Measurements from ENCODE around the gene AEBP1.

AEBP1 gene

DNA sequence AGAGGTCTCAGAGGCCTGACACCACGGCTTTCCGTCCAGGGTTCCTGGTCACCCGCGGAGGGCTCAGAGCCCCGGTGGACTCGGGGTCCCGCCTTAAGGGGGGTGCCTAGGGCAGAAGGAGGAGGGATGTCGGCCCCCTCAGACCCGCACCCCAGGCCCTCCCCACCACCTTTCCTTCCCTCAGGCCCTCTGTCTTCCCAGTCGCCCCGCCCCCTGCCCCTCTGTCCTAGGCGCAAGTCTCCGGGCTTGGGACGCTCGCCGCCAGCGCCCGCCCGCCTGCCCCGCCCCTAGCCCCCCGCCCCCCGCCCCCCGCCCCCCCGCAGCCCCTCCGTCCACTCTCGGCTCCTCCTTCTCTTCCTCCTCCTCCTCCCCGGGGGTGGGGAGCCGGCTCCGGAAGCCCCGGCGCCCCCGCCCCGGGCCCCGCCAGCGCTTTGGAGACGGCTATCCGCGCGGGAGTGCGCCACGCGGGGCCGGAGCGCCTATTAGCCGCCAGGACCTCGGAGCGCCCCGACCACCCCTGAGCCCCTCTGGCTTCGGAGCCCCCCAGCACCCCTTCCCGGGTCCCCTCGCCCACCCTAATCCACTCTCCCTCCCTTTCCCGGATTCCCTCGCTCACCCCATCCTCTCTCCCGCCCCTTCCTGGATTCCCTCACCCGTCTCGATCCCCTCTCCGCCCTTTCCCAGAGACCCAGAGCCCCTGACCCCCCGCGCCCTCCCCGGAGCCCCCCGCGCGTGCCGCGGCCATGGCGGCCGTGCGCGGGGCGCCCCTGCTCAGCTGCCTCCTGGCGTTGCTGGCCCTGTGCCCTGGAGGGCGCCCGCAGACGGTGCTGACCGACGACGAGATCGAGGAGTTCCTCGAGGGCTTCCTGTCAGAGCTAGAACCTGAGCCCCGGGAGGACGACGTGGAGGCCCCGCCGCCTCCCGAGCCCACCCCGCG lies at the start of gene AEBP1:
AEBP1 (plus strand) TSS at position 423 of the 937 bp plus-strand sequence; CDS start at position 744, 321 bp downstream.
- Histone ChIP-seq H3K9me3 (no peaks in the 10 kb centered on the region), H3K4me1 (no peaks in the 10 kb centered on the region), H3K36me3 (replicated peaks) (no peaks in the 10 kb centered on the region), H3K27me3 (ENCODE audit: low read depth) (no peaks in the 10 kb centered on the region), H3K4me3 (no peak within 1 kb of the TSS)
- no peak for DNase-seq (ENCODE audit: low spot score in 2 of 2)
- in situ Hi-C loops (cut with MboI; ENCODE audit: low sequenced_read_pairs) = no loop called here

DNA sequence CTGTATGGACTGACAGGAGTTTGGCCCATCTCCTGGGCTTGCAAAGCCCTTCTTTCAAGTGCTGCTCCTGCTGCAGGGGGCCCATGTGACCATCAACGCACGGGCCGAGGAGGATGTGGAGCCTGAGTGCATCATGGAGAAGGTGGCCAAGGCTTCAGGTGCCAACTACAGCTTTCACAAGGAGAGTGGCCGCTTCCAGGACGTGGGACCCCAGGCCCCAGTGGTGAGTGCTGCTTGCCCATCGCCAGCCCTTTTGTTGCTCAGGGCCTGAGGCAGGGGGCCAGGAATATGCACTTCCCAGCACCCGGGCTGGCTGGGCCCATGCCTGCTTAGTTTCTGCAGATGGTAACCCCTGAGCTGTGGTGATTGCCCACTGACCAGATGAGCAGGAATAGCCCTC lies 47.5 kb upstream of the AEBP1 start:
- peaks cover 87% of the 10 kb centered on the region for H3K36me3 ChIP-seq (replicated peaks)
- in situ Hi-C loops (cut with MboI; ENCODE audit: low sequenced_read_pairs) = no loop called here
- H3K27me3 ChIP-seq (ENCODE audit: low read depth) = no peaks in the 10 kb centered on the region
- no peak for DNase-seq (ENCODE audit: low spot score in 2 of 2)
- no peaks in the 10 kb centered on the region for H3K9me3 ChIP-seq
- no peak overlapping the region for H3K4me3 ChIP-seq
- H3K4me1 ChIP-seq = no peaks in the 10 kb centered on the region

DNA sequence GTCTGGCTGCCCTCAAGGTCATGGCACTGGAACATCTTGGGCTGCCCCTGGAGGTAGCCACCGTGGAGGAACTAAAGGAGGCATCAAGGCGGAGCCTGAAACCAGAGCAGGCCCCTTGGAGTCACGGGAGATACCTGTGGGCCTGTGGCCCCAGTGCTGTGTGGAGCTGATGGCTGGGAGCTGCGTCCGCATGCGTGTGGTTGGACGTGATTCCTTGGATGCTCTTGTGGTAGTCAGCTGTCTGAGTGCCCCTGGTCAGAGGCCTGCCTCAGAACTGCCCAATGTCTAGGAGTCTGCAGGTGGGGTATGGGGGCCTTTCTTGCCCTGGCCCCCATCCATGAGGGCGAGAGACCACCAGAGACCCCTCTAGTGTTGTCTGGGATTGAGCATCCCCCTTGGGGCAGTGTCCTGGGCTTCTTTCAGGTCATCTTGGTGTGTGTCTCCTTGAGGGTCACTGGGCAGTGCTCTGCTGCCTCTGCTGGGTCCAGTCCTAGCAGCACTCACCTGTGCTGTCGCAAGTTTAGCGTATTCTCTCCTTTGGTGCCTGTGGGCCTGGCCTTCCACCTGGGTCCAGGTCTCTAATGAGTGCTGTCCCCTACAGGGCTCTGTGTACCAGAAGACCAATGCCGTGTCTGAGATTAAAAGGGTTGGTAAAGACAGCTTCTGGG lies 46.8 kb upstream of the AEBP1 start:
- Histone ChIP-seq H3K36me3 (replicated peaks) (peaks cover 87% of the 10 kb centered on the region), H3K4me3 (no peak overlapping the region), H3K27me3 (ENCODE audit: low read depth) (no peaks in the 10 kb centered on the region), H3K9me3 (no peaks in the 10 kb centered on the region), H3K4me1 (no peaks in the 10 kb centered on the region)
- no peak for DNase-seq (ENCODE audit: low spot score in 2 of 2)
- in situ Hi-C loops (cut with MboI; ENCODE audit: low sequenced_read_pairs) = no loop called here

GRCh38 chr7:44057849-44058758 lies 46.0 kb upstream of the AEBP1 start:
- in situ Hi-C loops (cut with MboI; ENCODE audit: low sequenced_read_pairs) = no loop called here
- peaks cover 80% of the 10 kb centered on the region for H3K36me3 ChIP-seq (replicated peaks)
- H3K4me1 ChIP-seq = no peaks in the 10 kb centered on the region
- no peaks in the 10 kb centered on the region for H3K27me3 ChIP-seq (ENCODE audit: low read depth)
- DNase-seq (ENCODE audit: low spot score in 2 of 2) = no peak
- H3K4me3 ChIP-seq = no peak overlapping the region
- H3K9me3 ChIP-seq = no peaks in the 10 kb centered on the region

DNA sequence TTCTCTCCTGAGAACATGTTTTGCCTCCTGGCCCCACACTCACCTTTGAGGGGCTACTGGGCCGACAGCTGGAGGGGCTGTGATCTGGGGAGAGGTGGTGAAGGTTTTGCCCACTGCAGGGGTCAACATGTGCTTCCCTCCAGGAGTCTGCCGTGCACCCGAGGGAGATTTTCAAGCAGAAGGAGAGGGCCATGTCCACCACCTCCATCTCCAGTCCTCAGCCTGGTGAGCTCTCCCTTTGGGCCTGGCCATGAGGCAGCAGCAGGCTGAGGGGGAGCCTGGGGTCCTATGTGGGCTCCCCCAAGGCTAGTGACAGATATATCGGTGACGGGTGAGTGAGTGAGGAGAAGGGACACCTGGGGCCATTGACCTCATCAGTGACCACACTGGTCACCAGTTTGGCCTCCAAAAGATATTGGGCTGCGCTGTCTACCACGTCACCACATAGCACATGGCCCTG lies 45.4 kb upstream of the AEBP1 start:
- no peaks in the 10 kb centered on the region for H3K9me3 ChIP-seq
- no peak for DNase-seq (ENCODE audit: low spot score in 2 of 2)
- in situ Hi-C loops (cut with MboI; ENCODE audit: low sequenced_read_pairs) = no loop called here
- peaks cover 76% of the 10 kb centered on the region for H3K36me3 ChIP-seq (replicated peaks)
- H3K4me3 ChIP-seq = no peak overlapping the region
- H3K27me3 ChIP-seq (ENCODE audit: low read depth) = no peaks in the 10 kb centered on the region
- H3K4me1 ChIP-seq = peaks cover 5% of the 10 kb centered on the region

- Histone ChIP-seq H3K27me3 (ENCODE audit: low read depth) (no peaks in the 10 kb centered on the region), H3K4me3 (no peak overlapping the region), H3K9me3 (no peaks in the 10 kb centered on the region), H3K4me1 (peaks cover 10% of the 10 kb centered on the region), H3K36me3 (replicated peaks) (peaks cover 71% of the 10 kb centered on the region)
- in situ Hi-C loops (cut with MboI; ENCODE audit: low sequenced_read_pairs) = no loop called here
- no peak for DNase-seq (ENCODE audit: low spot score in 2 of 2)
Measured at GRCh38 chr7:44059219-44060090, 44.7 kb upstream of the AEBP1 start.

DNA sequence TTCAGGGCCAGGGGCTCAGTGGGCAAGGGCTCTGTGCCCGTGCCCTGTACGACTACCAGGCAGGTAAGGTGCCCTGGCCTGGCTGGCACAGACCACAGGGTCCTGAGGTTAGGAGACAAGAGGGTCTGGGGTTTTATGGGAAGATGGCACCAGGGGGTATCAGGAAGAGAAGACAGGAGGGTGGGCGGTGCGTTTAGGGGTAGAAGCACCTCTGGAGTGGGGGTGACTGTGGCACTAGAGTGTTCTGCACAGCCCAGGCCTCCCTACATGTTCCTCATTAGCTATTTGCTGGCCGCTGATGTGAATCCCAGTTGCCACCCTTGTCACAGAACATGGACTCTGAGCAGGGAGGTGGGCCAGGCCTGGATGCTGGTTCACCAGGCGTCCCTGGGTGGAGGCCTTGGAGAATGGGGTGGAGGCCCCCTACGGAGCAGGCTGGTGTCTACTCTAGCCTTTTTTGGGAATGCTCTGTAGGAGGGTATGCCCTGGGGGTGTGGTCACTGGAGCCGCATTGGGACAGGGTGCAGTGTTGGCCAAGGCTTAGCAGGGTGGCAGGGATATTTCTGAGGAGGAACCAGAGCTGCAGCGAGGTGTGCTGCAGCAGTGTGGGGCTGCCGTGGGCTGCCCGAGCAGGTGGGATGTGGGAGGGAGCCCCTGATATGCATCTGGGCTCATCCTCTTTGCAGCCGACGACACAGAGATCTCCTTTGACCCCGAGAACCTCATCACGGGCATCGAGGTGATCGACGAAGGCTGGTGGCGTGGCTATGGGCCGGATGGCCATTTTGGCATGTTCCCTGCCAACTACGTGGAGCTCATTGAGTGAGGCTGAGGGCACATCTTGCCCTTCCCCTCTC lies 43.8 kb upstream of the AEBP1 start:
- Histone ChIP-seq H3K36me3 (replicated peaks) (peaks cover 62% of the 10 kb centered on the region), H3K4me3 (no peak overlapping the region), H3K27me3 (ENCODE audit: low read depth) (no peaks in the 10 kb centered on the region), H3K4me1 (peaks cover 10% of the 10 kb centered on the region), H3K9me3 (no peaks in the 10 kb centered on the region)
- DNase-seq (ENCODE audit: low spot score in 2 of 2) = no peak
- in situ Hi-C loops (cut with MboI; ENCODE audit: low sequenced_read_pairs) = no loop called here

- Histone ChIP-seq H3K27me3 (ENCODE audit: low read depth) (no peaks in the 10 kb centered on the region), H3K4me1 (peaks cover 10% of the 10 kb centered on the region), H3K36me3 (replicated peaks) (peaks cover 56% of the 10 kb centered on the region), H3K9me3 (no peaks in the 10 kb centered on the region), H3K4me3 (no peak overlapping the region)
- in situ Hi-C loops (cut with MboI; ENCODE audit: low sequenced_read_pairs) = no loop called here
- DNase-seq (ENCODE audit: low spot score in 2 of 2) = no peak
Measured at GRCh38 chr7:44060948-44061644, 43.0 kb upstream of the AEBP1 start.

GRCh38 chr7:44061645-44062179 lies 42.4 kb upstream of the AEBP1 start:
- H3K4me3 ChIP-seq = no peak overlapping the region
- no peaks in the 10 kb centered on the region for H3K9me3 ChIP-seq
- no peak for DNase-seq (ENCODE audit: low spot score in 2 of 2)
- H3K27me3 ChIP-seq (ENCODE audit: low read depth) = no peaks in the 10 kb centered on the region
- peaks cover 10% of the 10 kb centered on the region for H3K4me1 ChIP-seq
- H3K36me3 ChIP-seq (replicated peaks) = peaks cover 53% of the 10 kb centered on the region
- in situ Hi-C loops (cut with MboI; ENCODE audit: low sequenced_read_pairs) = no loop called here

DNA sequence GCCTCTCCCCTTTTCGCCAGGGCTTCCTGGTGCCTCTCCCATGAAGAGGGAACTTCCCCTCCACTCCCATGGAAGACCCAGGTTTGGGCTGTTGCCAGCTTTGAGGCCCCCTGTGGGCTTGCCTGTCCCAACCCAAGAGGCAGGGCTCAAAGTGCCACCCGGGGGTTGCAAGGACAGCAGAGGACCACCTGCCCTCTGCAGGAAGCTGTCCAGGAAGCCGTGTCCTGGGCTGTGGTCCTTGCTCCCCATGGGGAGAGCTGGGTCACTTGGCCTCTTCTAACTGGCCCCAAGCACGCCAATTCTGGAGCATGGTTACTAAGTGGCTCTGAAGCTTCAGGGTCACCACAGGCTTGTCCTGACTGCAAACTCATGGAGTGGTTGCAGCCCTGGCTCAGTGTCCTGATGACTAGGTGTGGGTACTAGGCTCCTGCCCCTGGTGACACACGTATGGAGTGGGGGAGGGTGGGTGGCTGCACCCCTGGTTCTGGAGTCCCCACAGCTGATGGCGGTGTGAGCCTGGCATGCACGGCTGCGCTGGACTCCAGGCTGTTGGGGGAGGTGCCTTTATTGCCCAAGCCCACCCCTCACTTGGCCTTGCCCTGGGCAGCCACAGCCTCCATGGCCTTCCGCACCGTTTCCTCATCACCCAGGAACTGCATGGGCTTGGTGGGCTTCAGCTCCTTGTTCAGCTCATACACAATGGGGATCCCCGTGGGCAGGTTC lies 41.8 kb upstream of the AEBP1 start:
- in situ Hi-C loops (cut with MboI; ENCODE audit: low sequenced_read_pairs) = no loop called here
- Histone ChIP-seq H3K36me3 (replicated peaks) (peaks cover 46% of the 10 kb centered on the region), H3K4me1 (peaks cover 10% of the 10 kb centered on the region), H3K9me3 (no peaks in the 10 kb centered on the region), H3K27me3 (ENCODE audit: low read depth) (no peaks in the 10 kb centered on the region), H3K4me3 (no peak overlapping the region)
- DNase-seq (ENCODE audit: low spot score in 2 of 2) = no peak

DNA sequence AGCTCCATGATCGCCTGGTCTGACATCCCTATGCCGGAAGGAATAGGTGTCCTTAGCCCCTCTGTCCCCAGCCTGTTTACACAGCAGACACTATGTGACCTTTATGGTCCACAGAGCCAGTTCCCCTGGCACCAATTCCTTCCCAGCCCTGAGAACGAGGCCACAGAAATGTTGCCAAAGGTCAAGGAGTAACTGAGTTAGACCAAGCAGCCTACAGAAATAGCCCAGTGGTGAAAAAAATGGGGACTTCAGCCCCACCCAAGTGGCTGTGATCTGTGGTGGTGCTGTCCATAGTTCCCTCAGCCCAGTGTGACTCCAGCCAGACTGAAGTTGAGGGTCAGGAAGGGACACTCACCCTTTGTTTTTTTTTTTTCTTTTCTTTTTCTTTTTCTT lies 41.2 kb upstream of the AEBP1 start:
- Histone ChIP-seq H3K9me3 (no peaks in the 10 kb centered on the region), H3K36me3 (replicated peaks) (peaks cover 41% of the 10 kb centered on the region), H3K4me1 (peaks cover 10% of the 10 kb centered on the region), H3K4me3 (no peak overlapping the region), H3K27me3 (ENCODE audit: low read depth) (no peaks in the 10 kb centered on the region)
- DNase-seq (ENCODE audit: low spot score in 2 of 2) = no peak
- in situ Hi-C loops (cut with MboI; ENCODE audit: low sequenced_read_pairs) = no loop called here
